GM21619 (cell line): ENCODE results near the gene KICS2.

Source experiments
- ATAC-seq: cut with Tn5 transposase; IDR thresholded peaks from one replicate; pipeline ENCODE4 v1.9.1; 2021; ENCODE audit not compliant: unreplicated experiment

Gene KICS2

DNA sequence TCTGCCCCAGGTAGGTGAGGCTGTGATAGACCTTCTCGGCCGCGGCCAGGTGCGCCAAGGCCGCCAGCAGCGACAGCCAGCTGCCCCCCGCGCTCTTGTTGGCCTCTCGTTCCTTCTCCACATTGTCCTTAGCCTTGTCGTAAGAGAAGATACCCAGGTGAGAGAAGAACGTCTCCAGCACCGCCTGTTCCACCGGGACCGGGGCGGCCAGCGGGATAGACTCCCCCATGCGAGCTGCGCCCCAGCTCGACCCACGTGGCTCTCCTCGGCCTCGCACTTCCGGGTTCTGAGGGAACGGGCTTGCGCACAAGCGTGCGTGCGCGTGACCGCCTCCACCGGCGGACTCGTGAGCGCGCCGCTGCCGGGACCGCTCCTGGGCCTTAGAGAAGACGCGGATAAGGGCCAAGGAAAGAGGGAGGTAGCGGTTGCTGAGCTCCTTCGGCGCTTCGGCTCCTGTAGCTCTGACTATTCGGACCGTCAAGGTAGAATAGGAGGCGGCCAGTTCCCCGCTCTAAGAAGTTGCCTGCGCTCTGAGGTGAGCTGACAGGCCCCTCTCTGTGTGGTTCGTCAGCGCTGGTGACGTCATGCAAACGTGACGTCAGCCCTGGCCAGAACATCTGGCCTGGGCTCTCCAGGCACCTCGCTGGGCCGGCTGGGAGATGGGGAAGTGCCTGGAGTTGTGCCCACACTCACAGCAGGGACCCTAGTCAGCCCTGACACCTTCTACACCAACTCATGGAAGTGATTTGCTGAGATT lies at the start of gene KICS2:
Gene KICS2, minus strand, starts transcription at position 288 of the 757 bp plus-strand sequence. Its CDS starts 59 bp downstream, at position 229.
- ATAC-seq, result peak; percentile 94

DNA sequence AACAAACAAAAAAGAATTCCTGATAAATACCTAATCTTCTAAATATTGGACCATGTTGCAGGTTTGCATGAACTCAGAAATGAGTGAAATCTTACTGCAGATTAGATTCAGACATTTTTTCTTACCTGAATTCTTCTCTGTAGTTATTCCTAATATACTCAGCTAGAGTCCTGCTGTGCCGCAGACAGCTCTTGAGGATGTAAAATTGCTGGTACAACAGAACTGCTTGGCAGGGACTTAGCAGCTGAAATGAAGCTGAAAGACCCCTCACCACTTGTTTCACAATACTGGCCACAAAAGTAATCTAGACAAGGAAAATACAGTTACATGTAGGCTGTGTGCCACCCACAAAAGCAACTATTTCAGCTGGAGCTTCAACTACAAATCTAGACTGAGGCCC lies 48.3 kb upstream of the KICS2 start:
- ATAC-seq, result no peak

DNA sequence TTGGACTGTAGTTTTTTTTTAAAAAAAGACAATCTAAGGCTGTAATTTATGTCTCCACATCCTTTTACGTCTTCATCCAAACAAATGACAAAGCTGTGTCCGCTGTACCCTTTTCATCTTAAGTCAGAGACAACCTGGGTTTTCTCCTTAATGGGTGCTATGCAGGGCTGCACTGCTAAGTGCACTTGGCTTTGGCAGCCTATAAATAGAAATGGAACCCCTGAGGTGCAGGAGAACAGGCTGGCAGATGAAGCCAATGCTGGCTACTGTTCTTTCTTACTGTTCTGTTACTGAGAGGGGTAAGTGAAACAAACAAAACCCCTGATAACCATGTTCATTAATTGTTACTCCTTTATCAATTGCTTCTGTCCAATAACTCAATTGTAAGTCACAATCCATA lies 47.1 kb upstream of the KICS2 start:
- ATAC-seq, result no peak

DNA sequence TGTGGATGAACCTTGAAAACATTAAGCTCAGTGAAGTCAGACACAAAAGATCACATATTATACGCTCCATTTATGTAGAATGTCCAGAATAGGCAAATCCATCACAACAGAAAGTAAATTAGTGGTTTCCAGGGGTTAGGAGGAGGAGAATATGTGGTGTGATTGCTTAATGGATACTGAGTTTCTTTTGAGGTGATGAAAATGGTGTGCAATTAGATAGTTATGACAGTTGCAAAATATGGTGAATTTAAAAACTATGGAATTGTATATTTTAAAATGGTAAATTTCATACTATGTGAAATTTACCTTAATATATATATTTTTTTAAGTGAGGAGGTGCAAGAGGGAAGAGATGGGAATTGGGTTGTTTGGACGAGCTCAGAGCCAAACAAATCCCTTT lies 46.3 kb upstream of the KICS2 start:
- ATAC-seq, result no peak

DNA sequence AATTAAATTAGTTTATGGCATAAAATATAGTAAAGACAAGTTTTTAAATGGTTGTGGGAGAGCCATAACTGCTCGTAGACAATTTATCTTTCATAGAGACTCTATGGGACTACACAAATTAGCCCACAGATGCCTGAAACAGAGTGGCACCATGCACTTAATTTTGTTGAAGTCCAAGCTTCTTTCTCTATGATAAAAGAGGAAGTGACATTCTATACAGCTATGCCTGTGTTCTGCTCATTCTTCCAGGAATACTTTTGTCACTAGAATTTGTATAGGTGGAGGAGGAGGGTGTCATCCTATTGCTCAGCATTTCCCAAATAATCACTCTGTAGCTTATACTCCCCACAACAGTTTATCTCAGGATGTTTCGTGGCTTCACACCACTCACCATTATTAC lies 43.7 kb upstream of the KICS2 start:
- no peak for ATAC-seq

DNA sequence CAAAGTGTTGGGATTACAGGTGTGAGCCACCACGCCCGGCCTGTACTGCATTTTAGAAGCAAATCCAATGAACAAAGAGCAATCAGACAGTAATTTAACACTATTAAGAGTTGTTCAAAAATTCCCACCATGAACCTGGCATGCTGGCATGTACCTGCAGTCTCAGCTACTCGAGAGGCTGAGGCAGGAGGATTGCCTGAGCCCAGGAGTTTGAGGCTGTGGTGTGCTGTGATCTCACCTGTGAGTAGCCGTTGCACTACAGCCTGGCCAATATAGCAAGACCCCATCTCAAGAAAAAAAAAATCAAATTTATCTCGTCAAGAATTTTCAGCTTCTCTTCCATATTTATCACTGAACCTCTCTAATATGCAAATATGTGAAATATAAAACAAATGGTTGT lies 39.7 kb upstream of the KICS2 start:
- no peak for ATAC-seq

DNA sequence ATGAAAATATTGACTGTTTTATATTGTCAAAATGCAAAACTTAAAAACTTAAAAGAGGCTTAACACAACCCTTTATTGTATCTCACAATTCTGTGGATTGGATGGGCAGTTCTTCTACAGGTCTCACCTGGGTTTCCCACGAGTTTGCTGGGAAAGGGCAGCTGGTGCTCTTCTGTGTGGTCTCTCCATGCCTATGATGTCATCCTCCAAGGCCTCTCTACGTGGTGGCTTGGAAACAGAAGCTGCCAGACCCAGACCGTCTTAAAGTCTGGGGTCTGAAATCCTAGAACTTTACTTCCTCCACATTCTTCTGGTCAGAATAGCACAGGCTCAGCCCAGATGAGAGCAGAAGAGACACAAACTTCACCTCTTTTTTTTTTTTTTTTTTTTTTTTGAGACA lies 36.5 kb upstream of the KICS2 start:
- no peak for ATAC-seq

DNA sequence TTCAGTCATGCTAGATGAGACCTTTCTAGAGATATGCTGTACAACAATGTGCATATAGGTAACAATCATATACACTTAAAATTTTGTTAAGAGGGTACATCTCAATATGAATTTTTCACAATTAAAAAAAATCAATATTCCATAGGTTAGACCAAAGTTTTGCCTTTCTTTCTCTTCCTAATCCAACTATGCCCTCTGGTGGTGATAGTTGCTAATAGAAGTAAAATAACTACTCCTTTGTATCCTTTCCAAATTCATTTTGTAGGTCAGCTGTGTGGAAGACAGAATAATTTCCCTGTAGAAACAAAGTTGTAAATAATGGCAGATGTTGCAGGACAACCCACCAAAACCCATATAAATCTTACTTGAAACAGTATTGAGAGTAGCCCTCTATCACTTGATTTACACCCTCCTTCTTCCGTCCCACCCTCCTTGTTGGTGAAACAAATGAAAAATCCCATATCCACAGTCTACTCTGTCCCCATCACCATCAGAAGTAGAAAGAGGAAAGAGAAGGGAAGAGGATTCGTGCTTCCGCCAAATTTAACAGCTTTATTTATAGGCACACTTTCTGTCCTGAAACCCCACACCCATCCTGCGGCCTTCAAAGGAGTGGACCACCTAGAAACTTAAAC lies 34.2 kb upstream of the KICS2 start:
- peak; percentile 61 for ATAC-seq

DNA sequence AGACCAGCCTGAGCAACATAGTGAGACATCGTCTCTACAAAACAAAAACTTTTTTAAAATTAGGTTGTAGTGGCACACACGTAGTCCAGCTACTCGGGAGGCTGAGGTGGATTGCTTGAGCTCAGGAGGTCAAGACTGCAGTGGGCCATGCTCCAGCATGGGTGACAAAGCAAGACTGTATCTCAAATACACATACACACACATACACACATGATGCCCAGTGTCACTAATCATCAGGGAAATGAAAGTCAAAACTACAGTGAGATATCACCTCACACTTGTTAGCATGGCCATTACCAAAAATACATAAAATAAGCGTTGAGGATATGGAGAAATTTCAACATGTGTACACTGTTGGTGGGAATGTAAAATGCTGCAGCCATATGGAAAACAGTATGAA lies 33.2 kb upstream of the KICS2 start:
- ATAC-seq, result no peak

DNA sequence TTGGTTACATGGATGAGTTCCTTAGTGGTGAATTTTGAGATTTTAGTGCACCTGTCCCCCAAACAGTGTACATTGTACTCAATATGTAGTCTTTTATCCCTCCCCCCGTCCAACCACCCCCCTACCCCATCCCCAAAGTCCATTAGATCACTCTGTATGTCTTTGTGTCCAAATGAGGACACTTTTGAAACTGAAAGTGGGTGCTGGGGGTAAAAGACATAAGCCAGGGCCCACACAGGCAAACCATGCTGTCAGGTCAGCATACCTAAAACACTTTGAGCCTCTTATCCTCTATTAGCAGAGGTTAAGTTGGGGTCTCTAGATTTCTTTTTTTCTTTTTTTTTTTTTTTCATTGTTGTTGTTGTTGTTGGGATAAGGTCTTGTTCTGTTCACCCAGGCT lies 31.3 kb upstream of the KICS2 start:
- no peak for ATAC-seq

DNA sequence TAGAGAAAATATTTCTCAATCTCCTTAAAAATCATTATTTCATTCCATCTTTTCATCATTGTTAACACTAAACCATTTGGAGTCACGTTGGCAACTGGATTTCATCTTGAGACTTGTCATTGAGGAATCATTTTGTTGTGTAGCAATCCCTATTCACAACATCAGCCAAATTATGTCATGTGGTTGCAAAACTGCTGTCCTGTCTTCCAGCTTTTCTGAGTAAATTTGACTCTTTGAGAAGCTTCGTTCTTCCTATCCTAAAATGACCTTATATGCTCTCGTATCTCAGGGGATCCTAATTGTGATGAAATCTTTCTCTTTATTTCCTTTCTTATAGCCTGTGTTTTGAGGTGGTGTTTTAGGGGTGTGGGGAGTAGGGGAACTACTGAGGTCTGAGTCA lies 30.6 kb upstream of the KICS2 start:
- ATAC-seq, result no peak

DNA sequence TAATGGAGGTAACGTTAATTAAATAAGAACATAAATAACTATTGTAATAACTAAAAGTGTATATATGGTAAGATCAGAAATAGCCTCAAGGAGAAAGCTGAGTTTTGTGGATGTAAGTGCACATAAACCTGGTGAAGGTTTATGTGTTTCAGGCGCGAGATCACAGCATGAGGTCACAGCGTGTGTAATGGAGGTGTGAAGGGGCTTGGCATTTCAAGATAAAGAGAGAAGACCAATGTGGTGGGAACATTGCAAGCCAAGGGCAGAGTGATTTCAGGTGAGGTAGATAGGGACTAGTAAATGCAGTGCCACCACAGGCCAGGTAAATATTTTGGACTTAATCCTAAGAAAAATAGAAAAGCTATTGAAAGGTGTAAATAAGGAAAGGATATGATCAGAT lies 21.7 kb upstream of the KICS2 start:
- ATAC-seq, result no peak

DNA sequence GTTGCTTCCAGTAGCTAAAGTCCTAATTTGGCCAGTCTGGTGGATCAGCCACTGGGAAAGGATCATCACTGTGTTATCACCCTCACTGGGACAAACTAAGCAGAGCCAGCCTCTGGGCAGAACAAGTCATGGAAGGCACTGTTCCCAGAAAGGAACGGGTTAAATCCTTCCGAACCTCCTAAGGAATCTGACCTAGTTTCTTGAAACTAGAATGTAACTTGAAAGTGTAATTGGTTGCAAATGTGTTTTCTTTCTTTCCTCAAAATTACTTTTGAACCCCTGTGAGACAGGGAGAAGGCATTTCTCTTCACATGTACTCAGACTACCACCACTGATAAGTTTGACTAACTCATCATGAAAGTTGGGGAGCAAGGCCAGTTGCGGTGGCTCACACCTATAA lies 18.7 kb upstream of the KICS2 start:
- ATAC-seq, result no peak

DNA sequence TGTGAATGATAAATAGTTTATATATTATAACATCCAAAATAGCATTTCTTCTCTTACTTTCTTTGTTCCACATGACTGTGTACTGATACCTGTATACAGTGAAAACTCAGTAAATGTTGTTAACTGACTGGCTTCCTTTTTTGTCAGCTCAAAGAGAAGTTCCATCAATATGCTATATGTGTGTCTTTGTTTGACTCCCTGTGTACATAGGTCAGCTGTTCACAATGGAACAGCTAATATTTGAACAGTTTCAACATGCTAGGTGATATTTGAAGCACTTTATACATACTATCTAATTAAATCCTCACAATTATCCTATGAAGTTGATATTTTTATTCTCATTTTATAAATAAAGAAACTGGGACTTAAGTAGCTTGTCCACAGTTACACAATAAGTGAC lies 15.3 kb upstream of the KICS2 start:
- ATAC-seq, result no peak

DNA sequence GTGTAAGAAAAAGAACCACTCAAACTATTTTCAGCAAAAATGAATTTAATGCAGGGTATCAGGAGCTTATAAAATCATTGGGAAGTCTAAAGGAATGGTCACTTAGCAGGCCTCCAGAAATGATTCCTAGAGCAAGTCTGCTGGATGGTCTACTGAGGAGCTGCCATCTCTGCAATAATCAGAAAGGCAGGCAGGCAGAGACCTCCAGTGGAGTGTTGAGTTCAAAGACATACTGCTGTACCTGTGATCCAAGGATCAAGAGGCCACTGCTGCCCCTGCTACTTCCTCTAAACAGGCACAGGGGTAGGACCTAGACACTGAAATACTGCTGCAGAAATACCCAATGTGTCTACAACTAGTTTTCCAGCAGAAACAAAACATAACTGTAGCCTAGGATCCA lies 14.5 kb upstream of the KICS2 start:
- ATAC-seq, result no peak

DNA sequence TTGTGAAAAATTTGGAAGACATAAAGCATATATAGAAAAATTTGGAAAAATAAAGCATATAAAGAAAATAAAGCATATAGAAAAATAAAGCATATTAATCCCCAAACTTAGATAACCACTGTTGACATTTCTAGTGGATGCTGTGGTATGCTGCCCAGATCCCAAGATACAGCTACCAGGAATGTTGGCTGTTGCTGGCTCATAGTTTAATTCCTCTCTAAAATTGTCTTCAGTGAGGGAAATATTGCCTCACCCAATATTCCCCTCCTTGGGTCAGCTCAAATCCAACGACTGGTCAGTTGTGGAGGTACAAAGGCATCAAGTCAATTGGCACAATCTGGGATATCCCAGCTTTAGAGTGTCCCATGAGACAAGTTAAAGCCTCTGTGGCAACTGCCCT lies 10.1 kb upstream of the KICS2 start:
- ATAC-seq, result no peak

DNA sequence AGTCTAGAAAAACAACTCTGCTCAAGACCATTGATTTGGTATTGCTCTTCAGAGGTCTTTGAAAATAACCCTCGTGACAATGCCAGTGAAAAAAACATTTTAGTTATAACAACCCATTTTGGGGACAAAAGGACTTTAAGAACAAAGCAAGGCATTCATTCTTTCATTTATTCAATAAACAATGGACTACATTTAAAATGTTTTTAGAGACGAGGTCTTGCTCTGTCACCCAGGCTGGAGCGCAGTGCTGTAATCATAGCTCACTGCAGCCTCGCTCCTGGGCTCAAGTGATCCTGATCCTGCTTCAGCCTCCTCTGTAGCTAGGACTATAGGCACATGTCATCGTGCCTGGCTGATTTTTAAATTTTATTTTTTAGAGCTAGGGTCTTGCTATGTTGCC lies 7.7 kb upstream of the KICS2 start:
- no peak for ATAC-seq

DNA sequence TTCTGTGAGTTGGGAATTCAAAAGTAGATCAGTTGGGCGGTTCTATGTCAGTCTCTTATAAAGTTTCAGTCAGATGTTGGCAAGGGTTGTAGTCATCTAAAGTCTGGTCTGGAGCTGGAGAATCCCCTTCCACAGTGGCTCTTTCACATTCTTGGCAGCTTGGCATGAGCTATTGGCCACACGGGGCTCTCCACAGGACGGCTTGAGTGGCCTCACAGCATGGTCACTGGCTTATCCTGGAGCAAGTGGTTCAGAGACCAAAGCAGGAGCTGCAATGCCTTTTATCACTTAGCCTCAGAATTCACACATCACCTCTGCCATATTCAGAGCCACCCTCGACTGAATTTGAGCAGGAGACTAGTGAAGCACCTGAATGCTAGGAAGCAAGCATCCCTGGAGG lies 7.1 kb upstream of the KICS2 start:
- no peak for ATAC-seq

DNA sequence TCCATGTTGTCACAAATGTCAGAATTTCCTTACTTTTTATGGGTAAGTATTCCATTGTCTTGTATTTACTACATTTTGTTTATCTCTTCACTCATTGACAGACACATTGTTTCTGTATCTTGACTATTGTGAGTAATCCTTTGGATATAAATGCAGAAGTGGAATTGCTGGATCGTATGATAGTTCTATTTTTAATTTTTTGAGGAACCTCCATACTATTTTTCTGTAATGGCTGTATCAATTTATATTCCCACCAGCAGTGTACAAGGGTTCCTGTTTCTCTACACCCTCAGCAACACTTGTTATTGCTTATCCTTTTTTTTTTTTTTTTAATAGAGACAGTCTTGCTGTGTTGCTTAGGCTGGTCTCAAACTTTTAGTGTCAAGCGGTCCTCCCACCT lies 3.5 kb upstream of the KICS2 start:
- no peak for ATAC-seq

DNA sequence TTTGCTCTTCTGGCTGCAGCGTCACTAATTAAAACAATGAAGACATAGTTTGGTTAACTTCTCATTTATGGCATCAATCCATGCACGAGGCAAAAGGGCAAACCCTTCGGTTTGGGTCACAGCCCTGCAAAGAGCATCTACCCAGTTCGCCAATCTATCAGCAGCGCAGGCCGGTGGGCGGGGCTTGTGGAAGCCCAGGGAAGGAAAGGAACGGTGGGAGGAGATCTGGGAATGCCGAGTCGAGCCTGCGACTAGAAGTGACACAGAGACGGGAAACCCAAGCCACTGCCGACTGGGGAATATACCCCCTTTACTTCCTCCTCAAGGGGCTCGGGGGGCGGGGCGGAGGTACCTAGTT lies 466 bp downstream of the KICS2 start:
- ATAC-seq, result peak; percentile 27

DNA sequence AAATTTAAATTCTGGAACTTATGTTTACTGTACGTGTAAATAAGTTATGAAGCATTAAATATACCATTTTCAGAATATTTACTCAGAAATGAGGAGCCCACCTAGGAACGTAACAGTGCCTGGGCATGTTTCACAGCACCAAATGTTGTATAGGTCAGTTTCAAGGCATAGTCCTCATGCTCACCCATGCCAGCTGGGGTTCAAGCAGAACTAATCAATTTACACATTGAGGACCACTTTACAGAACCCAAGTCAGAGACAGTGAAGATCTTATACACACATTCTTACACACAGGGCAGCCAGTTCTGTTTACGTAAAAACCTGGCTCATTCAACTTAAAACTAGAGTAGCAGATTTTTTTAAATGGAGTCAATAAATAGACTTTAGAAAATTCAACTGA lies 2.0 kb downstream of the KICS2 start:
- ATAC-seq, result no peak

DNA sequence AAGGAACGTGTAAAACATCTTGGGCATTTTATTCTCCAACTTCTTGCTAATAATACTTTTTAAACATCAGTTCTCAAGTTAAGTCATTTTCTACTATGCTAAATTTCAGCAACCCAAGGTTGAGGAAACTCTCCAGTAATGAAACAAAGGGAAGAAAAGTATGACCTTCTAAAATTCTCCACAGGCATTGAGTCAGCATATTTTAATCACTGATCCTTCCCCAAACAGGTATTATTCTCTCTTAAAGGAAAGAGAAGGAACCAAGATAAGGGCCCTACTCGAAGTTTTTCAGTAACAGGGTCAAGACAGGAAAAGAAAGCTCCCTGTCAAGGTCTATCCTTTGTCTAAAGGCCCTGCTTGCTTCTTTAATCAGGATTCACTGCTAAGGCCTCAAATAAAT lies 3.0 kb downstream of the KICS2 start:
- ATAC-seq, result no peak

DNA sequence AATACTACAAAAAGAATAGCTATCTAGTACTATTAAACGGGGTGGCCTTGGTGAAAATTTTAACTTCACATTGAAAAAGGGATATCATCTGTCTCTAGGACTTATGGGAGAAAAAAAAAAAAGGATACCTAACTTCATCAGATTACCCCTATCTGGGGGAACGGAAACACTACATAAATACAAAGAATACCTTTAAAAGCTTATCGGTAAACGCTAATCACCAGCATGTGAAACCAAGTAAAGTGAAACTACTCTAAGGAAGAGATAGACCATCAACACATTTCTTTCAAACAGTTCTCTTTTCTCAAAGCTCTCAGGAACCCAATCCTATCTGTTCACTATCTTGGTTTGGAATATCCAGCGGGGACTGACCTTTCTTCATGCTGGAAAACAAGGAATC lies 3.5 kb downstream of the KICS2 start:
- ATAC-seq, result peak; percentile 15
